Stimulated activated CD8-positive, alpha-beta memory T cell treated with anti-CD3 and anti-CD28 coated beads, Interleukin-12 subunit alpha, Interleukin-12 subunit beta, amount 100 ng/mL, for 24 hours (primary cell): ENCODE results near the gene LRBA.

Experiments
- DNase-seq: peaks from one replicate; pipeline ENCODE4 v3.0.0-alpha.2; 2020; ENCODE audit errors: extremely low read depth

Gene LRBA

GRCh38 chr4:150886597-150886996, 128.5 kb downstream of the LRBA start:
- no peak for DNase-seq

- DNase-seq, result no peak
Measured at GRCh38 chr4:150884625-150885024, 130.5 kb downstream of the LRBA start.

GRCh38 chr4:150875367-150875766, 139.7 kb downstream of the LRBA start:
- no peak for DNase-seq

- no peak for DNase-seq
Measured at GRCh38 chr4:150874338-150875226, 140.5 kb downstream of the LRBA start.

GRCh38 chr4:150867148-150867547, 147.9 kb downstream of the LRBA start:
- DNase-seq, result no peak

GRCh38 chr4:150863456-150863855, 151.6 kb downstream of the LRBA start:
- DNase-seq, result no peak

- DNase-seq, result no peak
Measured at GRCh38 chr4:150862829-150863228, 152.3 kb downstream of the LRBA start.

- no peak for DNase-seq
Measured at GRCh38 chr4:150859453-150859852, 155.6 kb downstream of the LRBA start.

- DNase-seq, result no peak
Measured at GRCh38 chr4:150855981-150856510, 159.0 kb downstream of the LRBA start.

GRCh38 chr4:150854600-150854999, 160.5 kb downstream of the LRBA start:
- no peak for DNase-seq

GRCh38 chr4:150853882-150854281, 161.2 kb downstream of the LRBA start:
- no peak for DNase-seq

GRCh38 chr4:150852216-150852615, 162.9 kb downstream of the LRBA start:
- DNase-seq, result no peak

- DNase-seq, result no peak
Measured at GRCh38 chr4:150849016-150849415, 166.1 kb downstream of the LRBA start.

GRCh38 chr4:150828159-150828558, 186.9 kb downstream of the LRBA start:
- peak; percentile 5 for DNase-seq

GRCh38 chr4:150827226-150827625, 187.9 kb downstream of the LRBA start:
- no peak for DNase-seq

- no peak for DNase-seq
Measured at GRCh38 chr4:150826306-150826705, 188.8 kb downstream of the LRBA start.

- DNase-seq, result no peak
Measured at GRCh38 chr4:150822407-150822806, 192.7 kb downstream of the LRBA start.

GRCh38 chr4:150821641-150822040, 193.4 kb downstream of the LRBA start:
- DNase-seq, result no peak

GRCh38 chr4:150820409-150820808, 194.7 kb downstream of the LRBA start:
- no peak for DNase-seq

GRCh38 chr4:150818661-150819060, 196.4 kb downstream of the LRBA start:
- no peak for DNase-seq

GRCh38 chr4:150817804-150818528, 197.1 kb downstream of the LRBA start:
- no peak for DNase-seq

GRCh38 chr4:150817017-150817416, 198.1 kb downstream of the LRBA start:
- DNase-seq, result no peak

GRCh38 chr4:150816491-150816890, 198.6 kb downstream of the LRBA start:
- DNase-seq, result no peak
